ENCODE measurements around the gene FARSA. TPM values are rescaled to one million over a fixed set of nuclear protein-coding genes. Genes with fewer than 3 reads are reported as not detected.
"Not testable (repeated sequence)": the region's sequence is repeated elsewhere in the genome, so short reads cannot be mapped to it uniquely, and the experiment has no call there.

Gene FARSA
- 67.2 and 86.6 TPM in 2 replicates for total RNA-seq (2014; rRNA removed; shearing (Covaris generic))

DNA sequence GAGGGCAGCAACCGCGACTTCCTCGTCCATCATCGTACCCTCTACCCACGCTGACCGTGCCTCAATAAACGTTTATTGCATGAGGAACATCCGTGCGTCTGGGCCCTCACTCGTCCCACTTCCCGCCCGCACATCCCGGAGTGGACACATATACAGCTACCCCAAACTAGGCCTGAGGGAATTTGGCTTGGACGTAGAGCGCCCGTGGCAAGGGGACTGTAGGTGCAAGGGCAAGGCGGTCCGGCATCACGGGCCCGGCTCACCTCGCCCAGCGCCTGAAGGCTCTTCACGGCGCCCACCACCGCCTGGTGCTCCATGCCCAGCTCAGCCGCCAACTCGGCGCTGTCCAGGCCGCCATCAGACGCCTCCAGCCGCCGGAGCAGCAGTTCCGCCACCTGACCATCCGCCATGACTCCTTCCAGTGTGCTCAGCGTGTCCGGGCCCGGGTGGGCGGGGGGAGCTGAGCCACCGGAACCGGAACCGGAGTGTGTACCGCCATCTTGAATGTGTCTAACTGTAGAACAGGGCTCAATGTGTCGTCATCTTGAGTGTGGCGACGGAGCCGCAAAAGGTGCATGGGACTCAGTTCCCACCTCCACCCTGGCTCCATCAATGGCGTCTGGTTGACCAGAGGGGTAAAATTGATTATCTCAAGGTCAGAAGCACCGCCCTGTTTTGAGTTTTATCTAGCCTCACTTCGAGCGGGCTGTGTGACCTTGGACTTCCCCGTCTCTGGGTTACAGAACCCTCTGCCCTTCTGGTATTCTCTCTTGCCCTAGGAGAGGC lies at the start of gene FARSA:
Gene FARSA, minus strand, starts transcription at position 425 of the 786 bp plus-strand sequence. Its CDS starts 15 bp downstream, at position 410.
- DNase-seq (ENCODE audit: low read depth), result peak; percentile 88

DNA sequence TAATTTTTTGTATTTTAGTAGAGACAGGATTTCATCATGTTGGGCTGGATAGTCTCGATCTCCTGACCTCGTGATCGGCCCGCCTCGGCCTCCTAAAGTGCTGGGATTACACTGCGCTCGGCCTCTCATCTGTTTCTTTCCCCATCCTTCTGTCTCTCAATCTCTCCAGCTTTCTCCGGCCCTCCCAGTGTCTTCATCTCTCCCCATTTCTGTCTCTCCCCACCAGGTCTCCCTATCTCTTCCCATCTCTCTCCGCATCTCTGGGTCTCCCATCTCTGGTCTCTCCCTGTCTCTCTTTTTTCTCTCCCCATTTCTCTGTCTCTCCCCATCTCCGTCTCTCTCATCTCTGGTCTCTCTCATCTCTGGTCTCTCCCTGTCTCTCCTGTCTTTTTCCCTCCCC lies 49.6 kb upstream of the FARSA start:
- DNase-seq (ENCODE audit: low read depth), result no peak

DNA sequence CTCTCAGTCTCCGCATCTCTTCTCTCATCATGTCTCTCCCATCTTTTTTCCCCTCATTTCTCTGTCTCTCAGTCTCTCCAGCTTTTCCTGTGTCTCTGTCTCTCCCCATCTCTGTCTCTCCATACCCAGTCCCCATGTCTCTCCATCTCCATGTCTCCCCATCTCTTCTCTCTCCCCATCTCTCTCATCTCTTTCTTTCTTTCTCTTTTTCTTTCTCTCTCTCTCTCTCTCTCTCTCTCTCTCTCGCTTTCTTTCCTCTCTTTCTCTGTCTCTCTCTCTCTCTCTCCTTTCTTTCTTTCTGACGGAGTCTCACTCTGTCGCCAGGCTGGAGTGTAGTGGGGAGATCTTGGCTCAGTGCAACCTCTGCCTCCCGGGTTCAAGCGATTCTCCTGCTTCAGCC lies 49.1 kb upstream of the FARSA start:
- DNase-seq (ENCODE audit: low read depth), result no peak

DNA sequence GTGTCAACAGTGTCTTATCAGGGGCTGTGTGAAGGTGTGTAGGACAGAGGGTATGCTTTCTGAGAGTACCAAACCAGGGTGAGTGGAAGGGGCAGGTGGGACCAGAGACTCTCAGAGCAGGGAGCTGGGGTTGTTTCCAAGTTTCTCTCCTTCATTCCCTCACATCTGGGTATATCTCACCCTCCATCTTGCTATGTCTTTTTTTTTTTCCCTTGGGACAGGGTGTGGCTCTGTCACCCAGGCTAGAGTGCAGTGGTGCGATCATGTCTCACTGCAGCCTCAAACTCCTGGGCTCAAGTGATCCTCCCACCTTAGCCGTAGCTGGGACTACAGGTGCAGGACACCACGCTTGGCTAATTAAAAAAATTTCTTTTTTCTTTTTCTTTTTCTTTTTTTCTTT lies 46.5 kb upstream of the FARSA start:
- no peak for DNase-seq (ENCODE audit: low read depth)

DNA sequence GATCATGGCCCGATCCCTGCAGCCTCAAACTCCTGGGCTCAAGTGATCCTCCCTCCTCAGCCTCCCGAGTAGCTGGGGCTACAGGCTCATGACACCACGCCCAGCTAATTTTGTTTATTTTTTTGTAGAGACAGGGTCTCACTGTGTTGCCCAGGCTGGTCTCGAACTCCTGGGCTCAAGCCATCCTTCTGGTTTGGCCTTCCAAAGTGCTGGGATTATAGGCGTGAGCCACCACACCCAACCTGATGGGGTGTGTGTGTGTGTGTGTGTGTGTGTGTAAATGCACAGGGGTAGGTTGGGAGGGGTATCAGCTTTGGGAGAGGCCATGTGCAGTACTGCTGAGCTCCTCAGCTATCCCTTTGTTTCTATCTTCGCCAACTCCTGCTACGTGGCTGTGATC lies 42.6 kb upstream of the FARSA start:
- DNase-seq (ENCODE audit: low read depth), result not testable (repeated sequence)

DNA sequence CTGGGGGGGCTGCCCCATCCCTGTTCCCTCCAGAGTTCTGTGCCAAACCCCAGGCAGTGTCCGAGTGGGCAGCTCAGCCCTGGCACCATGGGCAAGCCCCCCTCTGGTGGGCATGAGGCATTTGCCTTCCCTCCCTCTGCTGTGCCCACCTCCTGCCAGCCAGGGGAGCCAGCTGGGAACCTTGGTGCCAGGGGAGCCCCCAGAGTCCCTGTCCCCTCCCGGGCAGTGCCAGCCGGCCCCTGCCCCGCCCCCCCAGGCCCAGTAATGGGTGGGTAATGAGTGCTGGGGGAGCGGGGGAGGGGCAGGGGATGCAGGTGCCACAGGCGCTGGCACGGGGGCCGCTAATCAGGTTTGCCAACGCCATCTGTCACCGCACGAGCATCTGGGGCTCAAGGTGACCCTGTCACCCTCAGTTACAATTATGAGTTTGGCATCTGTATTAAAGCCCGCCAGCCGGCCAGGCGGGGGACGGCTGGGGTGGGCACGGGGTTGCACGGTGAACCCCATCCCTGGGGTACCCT lies 41.8 kb upstream of the FARSA start:
- no peak for DNase-seq (ENCODE audit: low read depth)

DNA sequence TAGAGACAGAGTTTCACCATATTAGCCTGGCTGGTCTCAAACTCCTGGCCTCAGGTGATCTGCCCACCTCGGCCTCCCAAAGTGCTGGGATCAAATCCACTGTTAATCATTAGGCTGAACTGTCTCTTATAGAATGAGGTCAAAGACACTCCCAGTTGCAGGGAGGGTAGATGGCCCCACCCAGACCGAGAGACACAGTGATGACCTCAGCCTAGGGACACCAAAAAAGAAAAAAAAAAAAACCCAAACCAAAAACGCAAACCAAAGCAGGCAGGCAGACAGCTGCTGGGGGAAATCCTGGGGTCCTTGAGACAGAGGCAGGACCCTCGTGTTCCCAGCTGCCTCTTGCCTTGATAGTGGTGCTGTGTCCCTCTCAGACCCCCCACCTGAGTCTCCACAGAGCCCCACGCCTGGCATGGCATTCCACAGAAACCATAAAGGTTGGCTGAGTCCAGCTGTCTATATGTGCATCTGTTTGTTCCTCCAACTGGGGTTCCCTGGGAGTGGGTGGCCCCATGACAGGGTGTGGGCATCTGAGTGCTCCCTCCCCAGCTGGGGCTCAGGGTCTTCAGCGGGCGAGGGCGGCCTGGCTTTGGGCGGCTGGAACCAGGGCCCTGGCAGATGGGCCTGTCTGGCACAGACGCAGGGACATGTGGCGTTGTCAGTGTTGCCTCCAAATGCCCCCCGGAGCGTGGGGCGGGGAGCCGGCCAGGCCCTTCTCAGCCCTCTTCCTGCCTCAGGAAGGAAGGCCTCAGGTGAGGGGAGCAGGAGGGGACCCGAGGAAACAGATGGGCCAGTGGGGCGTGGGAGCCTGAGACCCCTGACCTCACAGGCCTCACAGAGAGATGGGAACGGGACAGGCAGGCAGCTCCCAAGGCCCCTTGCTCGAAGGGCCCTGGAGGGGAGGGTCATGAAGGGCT lies 41.0 kb upstream of the FARSA start:
- DNase-seq (ENCODE audit: low read depth), result no peak

DNA sequence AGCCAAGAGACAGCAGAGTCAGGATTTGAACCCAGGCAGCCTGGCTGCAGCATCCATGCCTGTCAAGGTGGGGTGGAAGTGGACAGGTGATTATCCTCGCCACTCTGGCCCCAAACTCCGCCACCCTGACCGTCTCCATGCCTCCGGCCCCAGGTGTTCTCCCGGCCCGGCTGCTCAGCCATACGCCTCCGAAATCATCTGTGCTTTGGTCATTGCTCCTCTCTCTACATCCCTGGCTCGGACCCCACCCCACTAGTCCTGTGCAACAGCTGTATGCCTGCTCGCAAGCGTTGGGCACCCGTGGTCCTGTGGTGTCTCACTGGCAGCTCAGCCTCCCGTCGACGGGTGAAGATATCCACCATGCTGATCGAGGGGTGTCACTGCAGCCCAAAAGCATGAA lies 39.7 kb upstream of the FARSA start:
- no peak for DNase-seq (ENCODE audit: low read depth)

DNA sequence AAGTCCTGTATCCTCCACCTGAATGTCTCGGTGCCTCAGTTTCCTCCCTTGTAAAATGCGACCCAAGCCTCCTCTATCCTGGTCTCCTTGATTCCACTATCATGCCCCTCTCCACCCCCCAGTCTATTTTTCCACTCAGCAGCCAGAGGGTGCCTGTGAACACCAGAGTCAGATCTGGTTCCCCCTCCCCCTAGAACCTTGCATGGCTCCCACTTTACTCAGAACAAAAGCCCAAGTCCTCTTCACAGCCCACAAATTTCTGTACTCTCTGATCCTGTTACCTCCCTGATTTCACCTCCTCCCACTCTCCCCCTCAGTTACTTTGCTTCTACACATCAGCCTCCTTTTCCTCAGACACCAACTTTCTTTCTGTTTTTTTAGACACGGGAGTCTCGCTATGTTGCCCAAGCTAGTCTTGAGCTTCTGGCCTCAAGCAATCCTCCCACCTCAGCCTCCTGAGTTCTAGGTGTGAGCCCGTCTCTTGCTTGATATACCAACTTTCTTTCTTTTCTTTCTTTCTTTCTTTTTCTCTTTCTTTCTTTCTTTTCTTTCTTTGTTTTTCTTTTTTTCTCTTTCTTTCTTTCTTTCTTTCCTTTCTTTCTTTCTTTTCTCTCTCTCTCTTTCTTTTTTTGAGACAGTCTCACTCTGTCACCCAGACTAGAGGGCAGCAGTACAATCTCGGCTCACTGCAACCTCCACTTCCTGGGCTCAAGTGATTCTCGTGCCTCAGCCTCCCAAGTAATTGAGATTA lies 36.7 kb upstream of the FARSA start:
- no peak for DNase-seq (ENCODE audit: low read depth)

DNA sequence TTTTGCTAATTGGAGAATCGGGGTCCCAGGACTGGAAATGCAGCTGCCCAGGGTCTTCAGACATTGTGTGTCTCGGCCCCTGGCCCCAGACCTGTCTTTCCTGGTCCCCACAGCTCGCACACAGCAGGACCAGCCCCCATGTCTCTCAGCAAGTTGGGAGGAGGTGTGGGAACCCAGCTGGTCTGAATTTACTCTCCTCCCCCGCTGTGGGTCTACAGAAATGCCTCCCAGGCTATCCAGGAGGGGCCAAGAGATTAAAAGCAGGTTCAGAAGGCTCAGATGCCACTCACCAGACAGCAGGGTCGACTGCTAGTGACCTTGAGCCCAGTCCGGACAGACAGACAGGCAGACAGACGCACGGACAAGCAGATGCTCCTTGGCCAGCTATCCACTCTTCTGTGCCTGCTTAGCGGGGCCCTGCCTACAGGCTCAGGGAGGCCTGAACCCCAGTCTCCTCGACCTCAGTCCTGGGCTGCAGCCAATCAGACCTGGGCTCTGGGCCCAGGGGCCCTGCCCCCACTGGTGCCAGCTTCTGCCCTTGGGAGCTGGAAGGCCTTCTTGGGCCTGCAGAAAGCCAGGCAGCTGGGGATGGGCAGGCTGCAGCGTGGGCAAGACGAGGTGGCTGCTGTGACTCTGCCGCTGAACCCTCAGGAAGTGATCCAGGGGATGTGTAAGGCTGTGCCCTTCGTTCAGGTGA lies 35.9 kb upstream of the FARSA start, which contains the start of gene DAND5:
Gene DAND5, plus strand, starts transcription at position 285 of the 697 bp plus-strand sequence. Its CDS starts 85 bp downstream, at position 370.
- peak; percentile 51 for DNase-seq (ENCODE audit: low read depth)

DNA sequence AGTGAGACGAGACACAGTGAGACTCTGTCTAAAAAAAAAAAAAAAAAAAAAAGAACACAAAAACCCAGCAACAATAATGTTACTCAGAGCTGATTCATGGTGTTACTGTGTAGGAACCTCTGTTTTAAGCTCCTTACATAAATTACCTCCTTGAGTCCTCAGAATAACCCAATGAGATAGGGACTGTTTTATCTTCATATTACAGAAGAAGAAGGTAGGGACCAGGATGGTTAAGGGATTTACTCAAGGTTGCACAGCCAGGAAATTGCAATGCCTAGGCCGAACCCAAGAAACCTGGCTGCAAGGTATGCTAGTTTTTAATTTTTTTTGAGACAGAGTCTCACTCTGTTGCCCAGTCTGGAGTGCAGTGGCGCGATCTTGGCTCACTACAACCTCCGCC lies 34.4 kb upstream of the FARSA start:
- DNase-seq (ENCODE audit: low read depth), result peak; percentile 61

DNA sequence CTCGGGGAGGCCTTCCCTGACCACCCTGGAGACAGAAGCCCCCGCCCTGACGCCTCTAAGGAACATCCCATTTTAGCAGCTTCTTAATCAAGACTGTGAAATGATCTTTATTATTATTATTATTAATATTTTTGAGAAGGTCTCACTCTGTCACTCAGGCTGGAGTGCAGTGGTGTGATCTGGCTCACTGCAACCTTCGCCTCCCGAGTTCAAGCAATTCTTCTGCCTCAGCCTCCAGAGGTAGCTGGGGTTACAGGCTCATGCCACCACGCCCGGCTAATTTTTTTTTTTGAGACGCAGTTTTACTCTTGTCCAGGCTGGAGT lies 32.3 kb upstream of the FARSA start:
- DNase-seq (ENCODE audit: low read depth), result no peak

DNA sequence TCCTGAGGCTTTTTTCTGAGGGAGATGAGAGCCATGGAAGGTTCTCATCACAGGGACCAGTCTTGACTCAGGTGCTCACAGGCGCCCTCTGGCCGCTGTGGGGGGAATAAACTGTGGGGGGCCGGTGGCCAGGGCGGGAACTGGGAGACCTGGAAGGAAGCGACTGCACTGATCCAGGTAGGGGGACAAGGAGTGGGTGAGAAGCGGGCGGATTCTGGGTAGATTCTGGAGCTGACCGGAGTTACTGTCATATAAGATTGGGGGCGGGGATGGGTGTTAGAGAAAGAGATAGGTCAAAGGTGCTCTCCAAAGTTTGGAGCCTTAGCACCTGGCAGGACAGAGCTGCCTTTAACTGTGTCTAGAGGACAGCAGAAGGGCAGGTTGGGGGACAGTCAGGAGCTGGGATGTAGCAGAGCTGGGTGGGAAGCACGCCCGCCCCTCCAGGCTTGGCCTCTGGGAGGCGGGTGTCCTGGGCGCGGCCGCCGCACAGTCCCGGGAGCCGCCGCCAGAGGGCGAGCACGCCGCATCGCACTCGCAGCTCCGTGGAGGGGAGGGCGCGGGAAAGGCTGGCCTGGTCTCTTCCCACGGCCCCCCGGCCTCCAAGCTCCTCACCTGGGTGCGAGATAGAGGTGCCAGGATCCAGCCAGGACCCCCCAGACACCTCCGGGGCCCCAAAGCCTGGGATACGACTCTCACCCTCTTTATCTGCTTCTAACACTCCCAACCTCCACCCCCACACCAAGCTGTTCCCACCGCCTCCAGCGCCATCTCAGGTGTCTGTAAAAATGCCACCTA lies 31.7 kb upstream of the FARSA start:
- peak; percentile 79 for DNase-seq (ENCODE audit: low read depth)

DNA sequence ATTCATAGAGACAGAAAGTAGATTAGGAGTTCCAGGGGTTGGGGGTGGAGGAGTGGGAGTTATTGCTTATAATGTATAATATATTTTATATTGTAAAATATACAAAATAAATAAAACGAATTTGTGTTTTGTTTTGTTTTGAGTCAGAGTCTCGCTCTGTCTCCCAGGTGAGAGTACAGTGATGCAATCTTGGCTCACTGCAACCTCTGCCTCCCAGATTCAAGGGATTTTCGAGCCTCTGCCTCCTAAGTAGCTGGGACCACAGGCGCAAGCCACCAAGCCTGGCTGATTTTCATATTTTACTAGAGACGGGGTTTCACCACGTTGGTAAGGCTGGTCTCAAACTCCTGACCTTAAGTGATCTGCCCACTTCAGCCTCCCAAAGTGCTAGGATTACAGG lies 26.0 kb upstream of the FARSA start:
- no peak for DNase-seq (ENCODE audit: low read depth)

DNA sequence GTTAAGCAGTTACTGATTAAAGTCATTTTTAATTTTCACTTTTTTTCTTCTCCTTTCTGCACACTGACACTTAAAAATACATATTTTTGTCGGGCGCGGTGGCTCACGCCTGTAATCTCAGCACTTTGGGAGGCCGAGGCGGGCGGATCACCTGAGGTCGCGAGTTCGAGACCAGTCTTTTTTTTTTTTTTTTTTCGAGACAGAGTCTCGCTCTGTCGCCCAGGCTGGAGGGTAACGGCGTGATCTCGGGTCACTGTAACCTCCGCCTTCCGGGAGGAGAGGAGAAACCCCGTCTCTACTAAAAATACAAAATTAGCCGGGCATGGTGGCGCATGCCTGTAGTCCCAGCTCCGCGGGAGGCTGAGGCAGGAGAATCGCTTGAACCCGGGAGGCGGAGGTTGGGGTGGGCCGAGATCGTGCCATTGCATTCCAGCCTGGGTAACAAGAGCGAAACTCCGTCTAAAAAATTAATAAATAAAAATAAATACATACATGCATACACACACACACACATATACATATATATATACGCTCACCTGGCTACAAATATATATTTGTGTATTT lies 24.0 kb upstream of the FARSA start:
- not testable (repeated sequence) for DNase-seq (ENCODE audit: low read depth)

DNA sequence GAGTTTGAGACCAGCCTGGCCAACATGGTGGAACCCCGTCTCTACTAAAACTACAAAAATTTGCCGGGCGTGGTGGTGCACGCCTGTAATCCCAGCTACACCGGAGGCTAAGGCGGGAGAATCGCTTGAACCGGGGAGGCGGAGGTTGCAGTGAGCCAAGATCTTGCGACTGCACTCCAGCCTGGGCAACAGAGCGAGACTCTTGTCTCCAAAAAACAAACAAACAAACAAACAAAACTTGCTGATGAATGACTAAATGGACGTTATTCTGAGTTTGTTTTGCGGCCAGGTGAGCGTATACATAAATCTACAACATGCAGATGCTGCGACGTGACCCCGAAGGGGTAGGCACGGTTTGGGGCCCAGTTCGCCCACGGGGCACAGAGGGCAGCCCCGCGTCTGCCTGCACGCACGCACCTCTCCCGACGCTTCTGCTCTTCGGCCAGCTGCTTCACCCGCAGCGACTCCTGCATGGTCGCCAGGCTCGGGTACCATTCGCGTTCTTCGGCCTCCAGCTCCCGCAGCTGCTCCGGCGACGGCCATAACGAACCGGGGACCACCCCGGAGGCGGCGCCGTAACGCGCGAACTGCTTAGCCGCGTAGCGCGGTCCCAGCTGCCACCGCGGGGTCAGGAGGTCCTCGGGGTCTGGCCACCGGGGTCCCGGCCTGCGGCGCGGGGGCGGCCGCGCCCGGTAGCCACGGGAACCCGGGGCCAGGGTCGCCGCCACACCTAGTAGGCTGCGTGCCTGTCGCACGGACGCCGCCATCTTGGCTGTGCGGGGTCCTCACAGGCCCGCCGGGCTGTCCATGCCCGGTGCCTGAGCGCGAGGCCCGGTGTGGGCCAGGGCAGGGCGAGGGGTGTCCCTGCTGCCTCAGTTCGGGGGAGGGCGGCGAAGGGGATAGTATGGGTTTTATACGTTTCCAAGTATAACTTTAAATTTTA lies 23.2 kb upstream of the FARSA start, which contains the start of gene GADD45GIP1:
Gene GADD45GIP1, minus strand, starts transcription at position 778 of the 943 bp plus-strand sequence. Its CDS starts 11 bp downstream, at position 767.
- DNase-seq (ENCODE audit: low read depth), result peak; percentile 80

DNA sequence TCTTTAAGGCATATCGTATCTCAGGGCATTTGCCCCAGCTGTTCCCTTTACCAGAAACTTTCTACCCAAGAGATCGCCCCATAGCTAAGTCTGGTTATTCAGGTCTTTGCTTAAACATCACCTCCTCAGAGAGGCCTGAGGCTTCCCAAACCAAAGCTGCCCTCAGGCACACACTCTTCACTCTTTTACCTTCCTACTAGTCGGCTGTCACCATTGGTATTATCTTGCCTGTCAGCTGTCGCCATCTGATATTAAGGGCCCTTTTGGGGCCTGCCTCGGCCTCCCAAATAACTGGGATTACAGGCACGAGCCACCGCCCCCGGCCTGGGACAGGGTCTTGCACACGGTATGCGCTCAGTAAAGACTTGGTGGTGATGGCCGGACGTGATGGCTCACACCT lies 22.5 kb upstream of the FARSA start:
- DNase-seq (ENCODE audit: low read depth), result no peak

DNA sequence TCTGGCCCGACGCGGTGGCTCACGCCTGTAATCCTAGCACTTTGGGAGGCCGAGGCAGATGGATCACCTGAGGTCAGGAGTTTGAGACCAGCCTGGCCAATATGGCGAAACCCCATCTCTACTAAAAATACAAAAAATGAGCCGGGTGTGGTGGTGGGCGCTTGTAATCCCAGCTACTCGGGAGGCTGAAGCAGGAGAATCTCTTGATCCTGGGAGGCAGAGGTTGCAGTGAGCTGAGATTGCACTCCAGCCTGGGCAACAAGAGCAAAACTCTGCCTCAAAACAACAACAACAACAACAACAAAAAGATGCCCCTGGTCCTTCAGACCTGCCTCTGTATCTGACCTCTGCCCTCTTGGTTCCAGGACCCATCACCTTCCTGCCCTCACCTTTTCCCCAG lies 22.1 kb upstream of the FARSA start:
- DNase-seq (ENCODE audit: low read depth), result not testable (repeated sequence)

DNA sequence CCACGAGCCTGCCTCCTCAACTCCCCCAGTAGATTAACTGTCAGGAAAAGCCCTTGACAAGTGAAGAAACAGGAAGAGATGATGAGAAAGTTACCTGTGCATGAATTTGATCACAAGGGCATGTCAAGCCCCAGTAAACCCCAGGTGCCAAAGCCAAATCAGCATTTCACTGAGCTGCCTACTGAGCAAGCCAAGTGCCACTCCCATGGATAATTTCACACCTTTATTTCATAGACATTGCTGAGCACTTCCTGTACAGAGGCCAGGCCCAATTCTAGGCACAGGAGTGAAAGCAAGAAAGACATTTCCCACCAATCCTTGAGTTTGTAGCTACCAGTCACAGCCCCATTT lies 21.1 kb upstream of the FARSA start:
- no peak for DNase-seq (ENCODE audit: low read depth)
